Trophoblast cell (in vitro differentiated cells and primary cell): ENCODE data around the gene GOLGA6L9. TPM values are rescaled to one million over a fixed set of nuclear protein-coding genes. Genes with fewer than 3 reads are reported as not detected.
"Not testable (repeated sequence)": the region's sequence is repeated elsewhere in the genome, so short reads cannot be mapped to it uniquely, and the experiment has no call there.

Source experiments
- DNase-seq, 2 donors: peaks; one replicate each; pipeline ENCODE4 v3.0.0-alpha.2; 2016
- H2AFZ ChIP-seq: 2 replicates; pipeline ENCODE4 v1.6.1; 2013; ENCODE audit warnings: low read length, moderate library complexity, mild to moderate bottlenecking; ENCODE audit not compliant: insufficient read depth, poor library complexity
- H2AK5ac ChIP-seq: 2 replicates; pipeline ENCODE4 v1.6.1; 2013; ENCODE audit warnings: mild to moderate bottlenecking, low read length
- H2BK120ac ChIP-seq: 2 replicates; pipeline ENCODE4 v1.6.1; 2013; ENCODE audit warnings: low read length, mild to moderate bottlenecking, moderate library complexity; ENCODE audit not compliant: insufficient read depth, poor library complexity
- H2BK12ac ChIP-seq: 2 replicates; pipeline ENCODE4 v1.6.1; 2013; ENCODE audit warnings: mild to moderate bottlenecking, low read length, moderate library complexity
- H2BK5ac ChIP-seq: 2 replicates; pipeline ENCODE4 v1.6.1; 2013; ENCODE audit warnings: low read length, low read depth, moderate library complexity, mild to moderate bottlenecking; ENCODE audit not compliant: poor library complexity
- H3K14ac ChIP-seq: 2 replicates; pipeline ENCODE4 v1.6.1; 2013; ENCODE audit warnings: mild to moderate bottlenecking, low read length
- H3K18ac ChIP-seq: 2 replicates; pipeline ENCODE4 v1.6.1; 2013; ENCODE audit warnings: mild to moderate bottlenecking, low read length
- H3K23ac ChIP-seq: 2 replicates; pipeline ENCODE4 v1.6.1; 2013; ENCODE audit warnings: low read length
- H3K27ac ChIP-seq: 2 replicates; pipeline ENCODE4 v1.5.1; 2013; ENCODE audit warnings: low read depth, mild to moderate bottlenecking, inconsistent platforms, low read length, moderate library complexity
- H3K27me3 ChIP-seq: 2 replicates; pipeline ENCODE4 v1.6.1; 2013; ENCODE audit warnings: inconsistent platforms, mild to moderate bottlenecking, low read length, moderate library complexity; ENCODE audit not compliant: insufficient read depth
- H3K36me3 ChIP-seq, 2 experiments: 1 replicate in 1 of 2; 2 replicates in 1 of 2; pipeline ENCODE4 v1.6.1; 2013; ENCODE audit warnings: low read length in 2 of 2, mild to moderate bottlenecking in 2 of 2, moderate library complexity in 1 of 2; ENCODE audit not compliant: insufficient read depth in 2 of 2, control insufficient read depth in 1 of 2
- H3K4ac ChIP-seq: 2 replicates; pipeline ENCODE4 v1.6.1; 2013; ENCODE audit warnings: low read depth, mild to moderate bottlenecking, low read length, moderate library complexity
- H3K4me1 ChIP-seq, 2 experiments: 1 replicate in 1 of 2; 2 replicates in 1 of 2; pipeline ENCODE4 v1.6.1; 2013; ENCODE audit warnings: low read length in 2 of 2, mild to moderate bottlenecking in 2 of 2, moderate library complexity in 1 of 2; ENCODE audit not compliant: insufficient read depth in 2 of 2, control insufficient read depth in 1 of 2
- H3K4me2 ChIP-seq: 2 replicates; pipeline ENCODE4 v1.6.1; 2013; ENCODE audit warnings: inconsistent platforms, mild to moderate bottlenecking, low read length, moderate library complexity
- H3K4me3 ChIP-seq: 2 replicates; pipeline ENCODE4 v1.5.1; 2013; ENCODE audit warnings: mild to moderate bottlenecking, low read depth, low read length, inconsistent platforms
- H3K79me1 ChIP-seq: one replicate; pipeline ENCODE4 v1.6.1; 2013; ENCODE audit warnings: low read length
- H3K79me2 ChIP-seq: 2 replicates; pipeline ENCODE4 v1.6.1; 2013; ENCODE audit warnings: low read length, mild to moderate bottlenecking; ENCODE audit not compliant: control insufficient read depth, insufficient read depth, poor library complexity
- H3K9ac ChIP-seq: 2 replicates; pipeline ENCODE4 v1.6.1; 2013; ENCODE audit warnings: mild to moderate bottlenecking, low read length
- H3K9me3 ChIP-seq: 2 replicates; pipeline ENCODE4 v1.6.1; 2013; ENCODE audit warnings: low read depth, mild to moderate bottlenecking, control low read depth, inconsistent platforms, low read length; ENCODE audit not compliant: insufficient read depth
- H4K12ac ChIP-seq: 2 replicates; pipeline ENCODE4 v1.6.1; 2013; ENCODE audit warnings: low read depth, mild to moderate bottlenecking, low read length, moderate library complexity
- H4K8ac ChIP-seq: 2 replicates; pipeline ENCODE4 v1.6.1; 2013; ENCODE audit warnings: low read depth, mild to moderate bottlenecking, low read length, moderate library complexity
- H4K91ac ChIP-seq: one replicate; pipeline ENCODE4 v1.6.1; 2013; ENCODE audit warnings: low read depth, mild to moderate bottlenecking, low read length, moderate library complexity
- WGBS: extraction: QIAGEN DNeasy Blood & Tissue Kit; methylation state at CpG from one replicate; pipeline ENCODE4 v1.1.7; 2013; ENCODE audit warnings: missing lambda C conversion rate; ENCODE audit not compliant: insufficient read length, insufficient coverage; ENCODE audit errors: extremely low coverage; 5-methylcytosine and 5-hydroxymethylcytosine counted together
- polyA plus RNA-seq: library from polyadenylated mRNA; stranded (reverse); fragments of 200-250 nt; gene quantifications from 2 replicates; pipeline ENCODE4 v1.2.3, GENCODE V29; 2013

The GOLGA6L9 gene
- 2.6 and 2.7 TPM in 2 replicates for polyA plus RNA-seq

DNA sequence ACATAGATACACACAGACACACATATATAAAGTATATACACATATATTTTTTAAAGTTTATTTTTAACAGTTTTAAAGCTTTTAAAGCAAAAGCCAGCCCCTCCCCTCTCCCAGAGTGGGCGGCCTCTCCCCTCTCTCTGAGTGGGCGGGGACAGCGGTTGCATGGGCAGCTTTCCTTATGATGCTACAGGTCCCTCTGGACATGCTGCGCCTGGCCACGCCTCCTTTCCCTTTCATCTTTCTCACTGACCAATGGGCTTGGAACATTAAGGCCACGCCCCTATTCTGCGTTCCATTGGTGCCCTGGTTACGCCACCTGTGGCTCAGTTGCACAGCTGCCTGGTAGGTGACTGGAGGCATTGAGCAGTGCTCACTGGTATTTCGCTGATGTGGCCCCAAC, at the start of gene GOLGA6L9:
Gene GOLGA6L9, plus strand, starts transcription at position 124 of the 400 bp plus-strand sequence. Its CDS starts 264 bp downstream, at position 388.
- not testable (repeated sequence) for H3K79me2 ChIP-seq, H3K9ac ChIP-seq, H3K27me3 ChIP-seq, H3K18ac ChIP-seq, H3K9me3 ChIP-seq, H3K4me3 ChIP-seq, H3K4me2 ChIP-seq, H4K8ac ChIP-seq, H3K27ac ChIP-seq, DNase-seq, H2BK5ac ChIP-seq, H2AFZ ChIP-seq, H2AK5ac ChIP-seq, H2BK120ac ChIP-seq, H2BK12ac ChIP-seq, H3K36me3 ChIP-seq, H3K79me1 ChIP-seq, H3K4ac ChIP-seq, H3K23ac ChIP-seq, H3K14ac ChIP-seq, H3K4me1 ChIP-seq, H4K91ac ChIP-seq, H4K12ac ChIP-seq
- WGBS, result no CpG with 5 or more reads among the region's 9 CpGs

GRCh38 chr15:82381330-82381955, 48.2 kb upstream of the GOLGA6L9 start:
- not testable (repeated sequence) for H3K27ac ChIP-seq, H3K79me1 ChIP-seq, H2AK5ac ChIP-seq, H3K4me3 ChIP-seq, H3K27me3 ChIP-seq, H3K23ac ChIP-seq, DNase-seq, H2BK120ac ChIP-seq, H3K36me3 ChIP-seq, H3K18ac ChIP-seq, H3K14ac ChIP-seq, H3K9me3 ChIP-seq, H3K79me2 ChIP-seq, H4K12ac ChIP-seq, H2BK12ac ChIP-seq, H2BK5ac ChIP-seq, H3K4me1 ChIP-seq, H4K8ac ChIP-seq, H2AFZ ChIP-seq, H3K4ac ChIP-seq, H3K4me2 ChIP-seq, H4K91ac ChIP-seq, H3K9ac ChIP-seq
- WGBS, result no CpG with 5 or more reads among the region's 11 CpGs

GRCh38 chr15:82387209-82387608, 42.4 kb upstream of the GOLGA6L9 start:
- not testable (repeated sequence) for H4K12ac ChIP-seq, H3K27me3 ChIP-seq, H4K91ac ChIP-seq, H3K9ac ChIP-seq, H2BK12ac ChIP-seq, H2BK120ac ChIP-seq, H3K4me2 ChIP-seq, H3K36me3 ChIP-seq, H3K79me1 ChIP-seq, H2BK5ac ChIP-seq, H3K4ac ChIP-seq, H3K27ac ChIP-seq, H4K8ac ChIP-seq, H3K23ac ChIP-seq, H3K14ac ChIP-seq, H3K9me3 ChIP-seq, H3K18ac ChIP-seq, H3K4me3 ChIP-seq, H2AK5ac ChIP-seq, DNase-seq, H3K79me2 ChIP-seq, H2AFZ ChIP-seq, H3K4me1 ChIP-seq

GRCh38 chr15:82390152-82390551, 39.5 kb upstream of the GOLGA6L9 start:
- H3K79me1 ChIP-seq, H3K4ac ChIP-seq, H2AK5ac ChIP-seq, DNase-seq, H3K14ac ChIP-seq, H3K9ac ChIP-seq, H3K27ac ChIP-seq, H3K27me3 ChIP-seq, H3K4me3 ChIP-seq, H3K18ac ChIP-seq, H3K23ac ChIP-seq, H2BK12ac ChIP-seq, H3K79me2 ChIP-seq, H3K4me1 ChIP-seq, H3K4me2 ChIP-seq, H2AFZ ChIP-seq, H2BK5ac ChIP-seq, H3K36me3 ChIP-seq, H2BK120ac ChIP-seq, H3K9me3 ChIP-seq, H4K91ac ChIP-seq, H4K12ac ChIP-seq, H4K8ac ChIP-seq: not testable (repeated sequence)
- no CpG with 5 or more reads among the region's 3 CpGs for WGBS
